K562 (cell line): Measurements from ENCODE around the gene FGFRL1. TPM values are rescaled to one million over a fixed set of nuclear protein-coding genes. Genes with fewer than 3 reads are reported as not detected.
A peak's percentile ranks its signal among the peaks of the same experiment; 100 is the strongest.

ENCODE experiments used
- ARHGAP35 ChIP-seq: fragments of 450-650 bp; IDR thresholded peaks from 2 replicates; pipeline ENCODE4 v1.6.1; 2018; ENCODE audit not compliant: partially characterized antibody
- ARID3A ChIP-seq: IDR thresholded peaks from 2 replicates; pipeline ENCODE4 v1.6.1; 2012; ENCODE audit warnings: low read depth, low read length, improper control_type of control experiment, borderline replicate concordance
- ATF7 ChIP-seq: fragments of 450-650 bp; IDR thresholded peaks from 2 replicates; pipeline ENCODE4 v1.7.1; 2014; ENCODE audit warnings: mild to moderate bottlenecking, moderate library complexity
- CREBBP ChIP-seq: IDR thresholded peaks from one replicate; pipeline ENCODE4 v1.6.1; 2012; ENCODE audit warnings: low read depth, mild to moderate bottlenecking, control low read depth, inconsistent platforms, low read length
- E2F4 ChIP-seq: sonication (generic); formaldehyde crosslinking; IDR thresholded peaks from 2 replicates; pipeline ENCODE4 v1.8.0; 2022; ENCODE audit warnings: mild to moderate bottlenecking, low read depth, missing genetic modification reagents
- HNRNPL ChIP-seq: fragments of 200-400 bp; formaldehyde crosslinking; IDR thresholded peaks from 2 replicates; pipeline ENCODE4 v1.6.1; 2017; ENCODE audit warnings: low read depth, mild to moderate bottlenecking, low read length
- MAFK ChIP-seq: IDR thresholded peaks from 2 replicates; pipeline ENCODE4 v1.6.1; 2011; ENCODE audit warnings: low read length, improper control_type of control experiment
- MTF1 ChIP-seq: fragments of 250-450 bp; sonication (Bioruptor Pico); IDR thresholded peaks from 2 replicates; pipeline ENCODE4 v1.9.0; 2021; ENCODE audit warnings: moderate library complexity, mild to moderate bottlenecking, inconsistent platforms, borderline replicate concordance
- NBN ChIP-seq: fragments of 450-650 bp; IDR thresholded peaks from 2 replicates; pipeline ENCODE4 v1.6.1; 2016; ENCODE audit warnings: low read depth, mild to moderate bottlenecking
- PHF8 ChIP-seq: fragments of 200-600 bp; sonication (generic); IDR thresholded peaks from 2 replicates; pipeline ENCODE4 v1.6.1; 2012; ENCODE audit warnings: mixed run types, mild to moderate bottlenecking, inconsistent platforms, low read length, moderate library complexity, borderline replicate concordance
- POLR2B ChIP-seq: fragments of 450-650 bp; IDR thresholded peaks from 2 replicates; pipeline ENCODE4 v1.6.1; 2018; ENCODE audit warnings: low read depth; ENCODE audit not compliant: partially characterized antibody
- PREB ChIP-seq: sonication (generic); formaldehyde crosslinking; IDR thresholded peaks from 2 replicates; pipeline ENCODE4 v1.8.1; 2023; ENCODE audit warnings: mild to moderate bottlenecking, missing genetic modification reagents
- RAD51 ChIP-seq: fragments of 450-650 bp; IDR thresholded peaks from 2 replicates; pipeline ENCODE4 v1.7.1; 2016; ENCODE audit warnings: low read depth, mild to moderate bottlenecking, borderline replicate concordance
- RBFOX2 ChIP-seq: fragments of 200-400 bp; formaldehyde crosslinking; IDR thresholded peaks from 2 replicates; pipeline ENCODE4 v1.6.1; 2017; ENCODE audit warnings: low read depth, mild to moderate bottlenecking, low read length, moderate library complexity
- STAT5B ChIP-seq: fragments of 250-450 bp; sonication (Bioruptor Pico); IDR thresholded peaks from 2 replicates; pipeline ENCODE4 v1.8.0; 2021; ENCODE audit warnings: mild to moderate bottlenecking, inconsistent platforms
- THAP7 ChIP-seq: fragments of 250-450 bp; sonication (Bioruptor Pico); IDR thresholded peaks from 2 replicates; pipeline ENCODE4 v1.5.0; 2021
- YBX1 ChIP-seq: fragments of 450-650 bp; IDR thresholded peaks from 2 replicates; pipeline ENCODE4 v1.7.1; 2016; ENCODE audit warnings: mild to moderate bottlenecking
- ZNF224 ChIP-seq: sonication (generic); formaldehyde crosslinking; IDR thresholded peaks from 2 replicates; pipeline ENCODE4 v1.8.0; 2022; ENCODE audit warnings: mild to moderate bottlenecking, missing genetic modification reagents
- ZNF695 ChIP-seq: fragments of 450-650 bp; formaldehyde crosslinking; IDR thresholded peaks from 2 replicates; pipeline ENCODE4 v1.4.0; 2020; ENCODE audit warnings: mild to moderate bottlenecking, moderate library complexity
- polyA plus RNA-seq, 8 experiments: library from polyadenylated mRNA; depleted of rRNA in 4 of 8; stranded (reverse) in 5 of 8; unstranded in 3 of 8; fragments of >200 nt; fragmentation: Nextera tagmentation in 2 of 8; fragmentation: Illumina TruSeq in 1 of 8; extraction: Ambion mirVana in 2 of 8; extraction: Trizol in 1 of 8; gene quantifications; 2 replicates each; pipeline versions ENCODE4 v1.2.1 to v1.2.3, GENCODE V29; 2011 to 2014; ENCODE audit warnings: inconsistent platforms in 1 of 8, missing spikeins in 1 of 8
- total RNA-seq, 7 experiments: library from RNA; depleted of rRNA in 6 of 7; stranded (reverse); fragments of >200 nt in 6 of 7; fragmentation: Illumina TruSeq in 2 of 7; extraction: Trizol in 2 of 7; gene quantifications; 2 replicates each; pipeline versions ENCODE4 v1.2.1 to v1.2.3, GENCODE V29; 2011 to 2021; ENCODE audit warnings: low replicate concordance in 1 of 7
- TF ChIP-seq, protein P1 (sequence below): fragments of 250-450 bp; sonication (Bioruptor Pico); IDR thresholded peaks from 2 replicates; pipeline ENCODE4 v1.8.0; 2022; ENCODE audit warnings: inconsistent platforms, mild to moderate bottlenecking, moderate library complexity, borderline replicate concordance
- TF ChIP-seq, protein P2 (sequence below): fragments of 250-450 bp; sonication (Bioruptor Pico); IDR thresholded peaks from 2 replicates; pipeline ENCODE4 v1.4.0; 2020

FGFRL1 gene
- total and polyA plus RNA-seq, 9 of the 15 experiments (the other 6 are each of a cell fraction or from before 2014, with no cell fraction given): 0.34 to 49.9 (median 14.6) TPM

- TF ChIP-seq PHF8 (peak; percentile 7; the same call in 1 of the 2 replicates), MTF1 (CRISPR knock-in tag) (no peak), THAP7 (CRISPR knock-in tag) (no peak), NBN (no peak), ATF7 (no peak), E2F4 (no peak), STAT5B (CRISPR knock-in tag) (no peak), MAFK (no peak), ZNF695 (CRISPR knock-in tag) (no peak), HNRNPL (peak; percentile 65; the same call in 1 of the 2 replicates), YBX1 (no peak), RBFOX2 (0 out of 2 replicates have a peak, but pooled peaks have one; percentile 18), RAD51 (no peak), POLR2B (no peak), ARID3A (no peak), ZNF224 (CRISPR knock-in tag) (no peak), CREBBP (no peak), PREB (CRISPR knock-in tag) (no peak), ARHGAP35 (no peak)
- TF ChIP-seq, protein P1, sequence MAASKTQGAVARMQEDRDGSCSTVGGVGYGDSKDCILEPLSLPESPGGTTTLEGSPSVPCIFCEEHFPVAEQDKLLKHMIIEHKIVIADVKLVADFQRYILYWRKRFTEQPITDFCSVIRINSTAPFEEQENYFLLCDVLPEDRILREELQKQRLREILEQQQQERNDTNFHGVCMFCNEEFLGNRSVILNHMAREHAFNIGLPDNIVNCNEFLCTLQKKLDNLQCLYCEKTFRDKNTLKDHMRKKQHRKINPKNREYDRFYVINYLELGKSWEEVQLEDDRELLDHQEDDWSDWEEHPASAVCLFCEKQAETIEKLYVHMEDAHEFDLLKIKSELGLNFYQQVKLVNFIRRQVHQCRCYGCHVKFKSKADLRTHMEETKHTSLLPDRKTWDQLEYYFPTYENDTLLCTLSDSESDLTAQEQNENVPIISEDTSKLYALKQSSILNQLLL (CRISPR knock-in tag): no peak
- TF ChIP-seq, protein P2, sequence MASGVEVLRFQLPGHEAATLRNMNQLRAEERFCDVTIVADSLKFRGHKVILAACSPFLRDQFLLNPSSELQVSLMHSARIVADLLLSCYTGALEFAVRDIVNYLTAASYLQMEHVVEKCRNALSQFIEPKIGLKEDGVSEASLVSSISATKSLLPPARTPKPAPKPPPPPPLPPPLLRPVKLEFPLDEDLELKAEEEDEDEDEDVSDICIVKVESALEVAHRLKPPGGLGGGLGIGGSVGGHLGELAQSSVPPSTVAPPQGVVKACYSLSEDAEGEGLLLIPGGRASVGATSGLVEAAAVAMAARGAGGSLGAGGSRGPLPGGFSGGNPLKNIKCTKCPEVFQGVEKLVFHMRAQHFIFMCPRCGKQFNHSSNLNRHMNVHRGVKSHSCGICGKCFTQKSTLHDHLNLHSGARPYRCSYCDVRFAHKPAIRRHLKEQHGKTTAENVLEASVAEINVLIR (CRISPR knock-in tag): no peak
These were observed 38.6 kb upstream of the FGFRL1 start (continued) for GRCh38 chr4:972651-973424.
